ENCODE data around the gene NOD1. TPM values are rescaled to one million over a fixed set of nuclear protein-coding genes. Genes with fewer than 3 reads are reported as not detected.

The NOD1 gene
- polyA plus RNA-seq, 2 of the 4 experiments (the other 2 are of a cell fraction), result 4.8 to 6.5 TPM

Other genes with a start within 250 kb of the NOD1 start
- 8.8 and 11.4 TPM in 2 replicates for gene ZNRF2, start 194.2 kb downstream of the NOD1 start, polyA plus RNA-seq (2011; rRNA removed)
- gene ZNRF2, start 194.2 kb downstream of the NOD1 start, polyA plus RNA-seq (2017; fragmentation: RNase III; extraction: RNeasy Plus Mini Kit Qiagen cat#74134 plus additional on column Dnase treatment), result 4.8 to 6.0 TPM (median 5.9 TPM) in 3 replicates
- gene GGCT, start 26.0 kb upstream of the NOD1 start, polyA plus RNA-seq (2011; rRNA removed), result 39.9 and 69.7 TPM in 2 replicates
- 77.5 to 84.2 TPM (median 79.6 TPM) in 3 replicates for gene GGCT, start 26.0 kb upstream of the NOD1 start, polyA plus RNA-seq (2017; fragmentation: RNase III; extraction: RNeasy Plus Mini Kit Qiagen cat#74134 plus additional on column Dnase treatment)
- gene GARS1, start 116.1 kb upstream of the NOD1 start, polyA plus RNA-seq (2011; rRNA removed), result 608 and 654 TPM in 2 replicates
- 134 to 159 TPM (median 140 TPM) in 3 replicates for gene GARS1, start 116.1 kb upstream of the NOD1 start, polyA plus RNA-seq (2017; fragmentation: RNase III; extraction: RNeasy Plus Mini Kit Qiagen cat#74134 plus additional on column Dnase treatment)
- not detected in 2 replicates for gene CRHR2, start 203.7 kb upstream of the NOD1 start, polyA plus RNA-seq (2011; rRNA removed)
- gene CRHR2, start 203.7 kb upstream of the NOD1 start, polyA plus RNA-seq (2017; fragmentation: RNase III; extraction: RNeasy Plus Mini Kit Qiagen cat#74134 plus additional on column Dnase treatment), result not detected in 3 replicates

Data from A549 (cell line).